ENCODE measurements around the gene TEX26.

TEX26 gene

GRCh38 chr13:30995331-30995730 lies 62.9 kb downstream of the TEX26 start:
- in situ Hi-C loops (cut with HindIII; ENCODE audit: low sequenced_read_pairs) = no loop called here

GRCh38 chr13:30997697-30998096 lies 65.2 kb downstream of the TEX26 start:
- in situ Hi-C loops (cut with HindIII; ENCODE audit: low sequenced_read_pairs) = no loop called here
- no peak overlapping the region for H3K4me3 ChIP-seq (ENCODE audit: low read depth, low read length)
- no peak for TF ChIP-seq CTCF (IDR thresholded peaks at IDR 0.05; ENCODE audit: low read depth, low read length, missing control alignments)
- no peak for DNase-seq (ENCODE audit: low read depth)

More at GRCh38 chr13:30995331-30995730, 62.9 kb downstream of the TEX26 start:
- DNase-seq (ENCODE audit: low read depth) = no peak
- no peak overlapping the region for H3K4me3 ChIP-seq (ENCODE audit: low read depth, low read length)
- no peak for TF ChIP-seq CTCF (IDR thresholded peaks at IDR 0.05; ENCODE audit: low read depth, low read length, missing control alignments)

GRCh38 chr13:30998136-30999088 lies 66.0 kb downstream of the TEX26 start:
- DNase-seq (ENCODE audit: low read depth) = peak; percentile 38
- in situ Hi-C loops (cut with HindIII; ENCODE audit: low sequenced_read_pairs) = no loop called here
- no peak overlapping the region for H3K4me3 ChIP-seq (ENCODE audit: low read depth, low read length)
- TF ChIP-seq CTCF (IDR thresholded peaks at IDR 0.05; ENCODE audit: low read depth, low read length, missing control alignments) = no peak

GRCh38 chr13:31000889-31001288 lies 68.4 kb downstream of the TEX26 start:
- H3K4me3 ChIP-seq (ENCODE audit: low read depth, low read length) = no peak overlapping the region
- no peak for DNase-seq (ENCODE audit: low read depth)
- TF ChIP-seq CTCF (IDR thresholded peaks at IDR 0.05; ENCODE audit: low read depth, low read length, missing control alignments) = no peak
- in situ Hi-C loops (cut with HindIII; ENCODE audit: low sequenced_read_pairs) = loop anchor here (25.0 kb wide), 1 partner anchor 339 kb away; no protein-coding TSS in a partner anchor

- in situ Hi-C loops (cut with HindIII; ENCODE audit: low sequenced_read_pairs) = loop anchor here (25.0 kb wide), 1 partner anchor 339 kb away; no protein-coding TSS in a partner anchor
- no peak for DNase-seq (ENCODE audit: low read depth)
- no peak overlapping the region for H3K4me3 ChIP-seq (ENCODE audit: low read depth, low read length)
- TF ChIP-seq CTCF (IDR thresholded peaks at IDR 0.05; ENCODE audit: low read depth, low read length, missing control alignments) = no peak
Measured at GRCh38 chr13:31001647-31002046, 69.2 kb downstream of the TEX26 start.

- in situ Hi-C loops (cut with HindIII; ENCODE audit: low sequenced_read_pairs) = loop anchor here (25.0 kb wide), 1 partner anchor 343 kb away; no protein-coding TSS in a partner anchor
- no peak overlapping the region for H3K4me3 ChIP-seq (ENCODE audit: low read depth, low read length)
- DNase-seq (ENCODE audit: low read depth) = no peak
- no peak for TF ChIP-seq CTCF (IDR thresholded peaks at IDR 0.05; ENCODE audit: low read depth, low read length, missing control alignments)
Measured at GRCh38 chr13:31005066-31005465, 72.6 kb downstream of the TEX26 start.
